ENCODE data around the gene TEDDM1.

GRCh38 chr1:182400567-182400966, at the start of gene TEDDM1:
- TF ChIP-seq POLR2AphosphoS5 (IDR thresholded peaks at IDR 0.05; ENCODE audit: low read depth, low read length) (no peak), POLR2A (IDR thresholded peaks at IDR 0.05; ENCODE audit: low read depth, low read length) (no peak), TAF1 (IDR thresholded peaks at IDR 0.05; ENCODE audit: low read depth, low read length) (no peak), SPI1 (IDR thresholded peaks at IDR 0.05; ENCODE audit: low read depth, low read length) (no peak), POU2F2 (IDR thresholded peaks at IDR 0.05; ENCODE audit: low read depth, low read length) (no peak)
